ENCODE results near the gene DKK3.

DNA sequence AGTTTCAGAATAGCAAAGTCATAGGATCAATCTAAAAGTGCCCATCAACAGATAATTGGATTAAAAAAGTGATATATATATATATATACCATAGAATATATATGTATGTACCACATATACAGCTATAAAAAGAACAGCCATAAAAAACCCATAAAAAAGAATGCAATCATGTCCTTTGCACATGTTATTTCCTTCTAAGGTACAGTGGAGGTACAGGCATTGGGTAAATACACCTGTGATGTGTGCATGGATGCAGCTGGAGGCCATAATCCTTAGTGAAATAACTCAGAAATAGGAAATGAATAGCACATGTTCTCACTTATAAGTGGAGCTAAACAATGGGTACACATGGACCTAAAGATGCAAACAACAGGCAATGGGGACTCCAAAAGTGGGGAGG lies 7.1 kb upstream of the DKK3 start:
- TF ChIP-seq POLR2A (IDR thresholded peaks at IDR 0.05): no peak
- TF ChIP-seq, protein P1, sequence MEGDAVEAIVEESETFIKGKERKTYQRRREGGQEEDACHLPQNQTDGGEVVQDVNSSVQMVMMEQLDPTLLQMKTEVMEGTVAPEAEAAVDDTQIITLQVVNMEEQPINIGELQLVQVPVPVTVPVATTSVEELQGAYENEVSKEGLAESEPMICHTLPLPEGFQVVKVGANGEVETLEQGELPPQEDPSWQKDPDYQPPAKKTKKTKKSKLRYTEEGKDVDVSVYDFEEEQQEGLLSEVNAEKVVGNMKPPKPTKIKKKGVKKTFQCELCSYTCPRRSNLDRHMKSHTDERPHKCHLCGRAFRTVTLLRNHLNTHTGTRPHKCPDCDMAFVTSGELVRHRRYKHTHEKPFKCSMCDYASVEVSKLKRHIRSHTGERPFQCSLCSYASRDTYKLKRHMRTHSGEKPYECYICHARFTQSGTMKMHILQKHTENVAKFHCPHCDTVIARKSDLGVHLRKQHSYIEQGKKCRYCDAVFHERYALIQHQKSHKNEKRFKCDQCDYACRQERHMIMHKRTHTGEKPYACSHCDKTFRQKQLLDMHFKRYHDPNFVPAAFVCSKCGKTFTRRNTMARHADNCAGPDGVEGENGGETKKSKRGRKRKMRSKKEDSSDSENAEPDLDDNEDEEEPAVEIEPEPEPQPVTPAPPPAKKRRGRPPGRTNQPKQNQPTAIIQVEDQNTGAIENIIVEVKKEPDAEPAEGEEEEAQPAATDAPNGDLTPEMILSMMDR (IDR thresholded peaks at IDR 0.05): no peak
- no peak for TF ChIP-seq POLR2AphosphoS5 (IDR thresholded peaks at IDR 0.05)
- TF ChIP-seq EP300 (IDR thresholded peaks at IDR 0.05): no peak
